DND-41 (cell line): Measurements from ENCODE around the gene THUMPD2.
"Not testable (repeated sequence)": the region's sequence is repeated elsewhere in the genome, so short reads cannot be mapped to it uniquely, and the experiment has no call there.

Source experiments
- CTCF ChIP-seq: IDR thresholded peaks from 2 replicates; pipeline ENCODE4 v1.5.1; 2012; ENCODE audit warnings: borderline replicate concordance, low read length, moderate library complexity, mild to moderate bottlenecking; ENCODE audit not compliant: poor library complexity, severe bottlenecking; ENCODE audit errors: extremely low read depth
- EZH2 ChIP-seq: IDR thresholded peaks from 3 replicates; pipeline ENCODE4 v1.6.1; 2012; ENCODE audit warnings: borderline replicate concordance, low read depth, mild to moderate bottlenecking, moderate library complexity, low read length, inconsistent platforms; ENCODE audit not compliant: severe bottlenecking

- TF ChIP-seq CTCF, EZH2: not testable (repeated sequence)
These were observed 11.3 kb upstream of the THUMPD2 start for GRCh38 chr2:39790216-39790818.
